ENCODE results near the gene COL4A6.

- TF ChIP-seq CTCF (conservative IDR thresholded peaks at IDR 0.05) (no peak), ZFX (IDR thresholded peaks at IDR 0.05) (no peak)
Observed at GRCh38 chrX:108323751-108324150, 114.5 kb downstream of the COL4A6 start.

All from C4-2B (cell line).